Upper lobe of left lung (tissue), 6 donors: ENCODE measurements around the gene EXOC4. TPM values are rescaled to one million over a fixed set of nuclear protein-coding genes. Genes with fewer than 3 reads are reported as not detected.

Experiments used
- ATAC-seq, 2 donors: fragments of 200-7000 bp; cut with Tn5 transposase; one replicate each; pipeline ENCODE4 v1.9.1; 2022; ENCODE audit warnings: mild to moderate bottlenecking in 2 of 2, moderate library complexity in 2 of 2; ENCODE audit not compliant: low FRiP score in 2 of 2
- DNase-seq, 2 donors: peaks; one replicate each; pipeline ENCODE4 v3.0.0-alpha.2; 2019 to 2020
- H3K27ac ChIP-seq, 4 donors: fragments of 200-600 bp; sonication (generic); one replicate each; pipeline ENCODE4 v1.5.1; 2016 to 2019
- H3K27me3 ChIP-seq, 4 donors: fragments of 200-600 bp; sonication (generic); one replicate each; pipeline ENCODE4 v1.5.1; 2017 to 2019
- H3K36me3 ChIP-seq, 4 donors: fragments of 200-600 bp; sonication (generic); one replicate each; pipeline ENCODE4 v1.5.1; 2016 to 2019
- H3K4me1 ChIP-seq, 4 donors: fragments of 200-600 bp; sonication (generic); one replicate each; pipeline ENCODE4 v1.5.1; 2018 to 2019
- H3K4me3 ChIP-seq, 4 donors: fragments of 200-600 bp; sonication (generic); one replicate each; pipeline ENCODE4 v1.5.1; 2017 to 2019; ENCODE audit warnings: mild to moderate bottlenecking in 2 of 4, moderate library complexity in 1 of 4
- H3K9me3 ChIP-seq, 4 donors: fragments of 200-600 bp; sonication (generic); one replicate each; pipeline ENCODE4 v1.5.1; 2018 to 2019
- CTCF ChIP-seq, 6 experiments: fragments of 450-650 bp in 4 of 6; fragments of 200-600 bp in 2 of 6; sonication (generic) in 2 of 6; IDR thresholded peaks; one replicate each; pipeline ENCODE4 v1.5.1; 2016 to 2019; ENCODE audit warnings: antibody characterized with exemption in 6 of 6
- EP300 ChIP-seq, 4 donors: sonication (generic); formaldehyde crosslinking; IDR thresholded peaks; one replicate each; pipeline ENCODE4 v1.5.1; 2017; ENCODE audit warnings: antibody characterized with exemption in 4 of 4, control low read depth in 2 of 4
- POLR2A ChIP-seq, 4 donors: fragments of 450-650 bp; IDR thresholded peaks; one replicate each; pipeline ENCODE4 v1.5.1; 2016 to 2017; ENCODE audit warnings: antibody characterized with exemption in 4 of 4, mild to moderate bottlenecking in 2 of 4
- POLR2AphosphoS5 ChIP-seq, 2 donors: sonication (generic); formaldehyde crosslinking; IDR thresholded peaks; one replicate each; pipeline ENCODE4 v1.5.1; 2017; ENCODE audit warnings: antibody characterized with exemption in 2 of 2
- WGBS, 2 donors: methylation state at CpG; one replicate each; pipeline ENCODE4 v1.1.5; 2017 to 2018; 5-methylcytosine and 5-hydroxymethylcytosine counted together
- total RNA-seq, 6 donors: library from RNA; depleted of rRNA in 4 of 6; stranded (reverse); fragments of >200 nt in 4 of 6; gene quantifications; one replicate each; pipeline versions ENCODE4 v1.1.0 to v1.2.1, GENCODE V29; 2016 to 2021
- donor health status: DM: no; HTN: no; CAD: no; lungs with moderate emphysema.
- donor health status: DM: no; HTN: yes; CAD: no; lungs with severe emphysema.

EXOC4 gene
- total RNA-seq, 6 donors from 2014 or later, result 56.3 to 325 (median 99.4) TPM

GRCh38 chr7:133947458-133948254 is 694.8 kb downstream of the EXOC4 start:
- WGBS, 2 donors, result 85 to 87% methylated on average over 6 of the region's 6 CpGs
- Histone ChIP-seq H3K4me3 (no peak overlapping the region), H3K9me3 (no peaks in the 10 kb centered on the region), H3K27me3 (no peaks in the 10 kb centered on the region), H3K27ac (no peak overlapping the region), H3K4me1 (no peaks in the 10 kb centered on the region), H3K36me3 (no peaks in the 10 kb centered on the region)
- ATAC-seq, result no peak
- DNase-seq, result no peak
- TF ChIP-seq EP300 (IDR thresholded peaks at IDR 0.05) (no peak), POLR2A (IDR thresholded peaks at IDR 0.05) (no peak), POLR2AphosphoS5 (IDR thresholded peaks at IDR 0.05) (no peak), CTCF (IDR thresholded peaks at IDR 0.05) (no peak)

DNA sequence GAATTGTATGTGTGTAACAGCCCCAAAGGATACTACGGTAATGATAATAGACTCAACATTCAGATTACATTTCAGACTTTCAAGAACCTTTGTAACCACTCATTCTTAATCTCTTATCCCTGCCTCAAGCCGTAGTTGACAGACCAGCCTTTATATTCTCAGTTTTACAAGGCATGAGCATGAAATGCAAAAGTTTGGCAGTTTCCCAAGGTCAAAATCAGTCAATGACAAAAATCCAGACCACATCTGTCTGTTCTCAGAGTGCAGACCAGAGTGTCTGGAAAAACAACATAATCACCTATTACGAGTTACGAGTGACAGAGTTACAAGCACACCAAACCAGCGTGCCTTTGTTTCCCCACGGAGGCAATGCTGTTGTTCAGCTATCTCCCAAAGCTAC is 695.7 kb downstream of the EXOC4 start:
- no peaks in the 10 kb centered on the region for H3K36me3 ChIP-seq
- no peaks in the 10 kb centered on the region for H3K27me3 ChIP-seq
- TF ChIP-seq CTCF (IDR thresholded peaks at IDR 0.05) (no peak), POLR2A (IDR thresholded peaks at IDR 0.05) (no peak), POLR2AphosphoS5 (IDR thresholded peaks at IDR 0.05) (no peak), EP300 (IDR thresholded peaks at IDR 0.05) (no peak)
- no peak for ATAC-seq
- no peak overlapping the region for H3K27ac ChIP-seq
- H3K9me3 ChIP-seq, result no peaks in the 10 kb centered on the region
- 91 to 93% methylated on average over 6 of the region's 6 CpGs for WGBS, 2 donors
- no peak for DNase-seq
- no peaks in the 10 kb centered on the region for H3K4me1 ChIP-seq
- no peak overlapping the region for H3K4me3 ChIP-seq

DNA sequence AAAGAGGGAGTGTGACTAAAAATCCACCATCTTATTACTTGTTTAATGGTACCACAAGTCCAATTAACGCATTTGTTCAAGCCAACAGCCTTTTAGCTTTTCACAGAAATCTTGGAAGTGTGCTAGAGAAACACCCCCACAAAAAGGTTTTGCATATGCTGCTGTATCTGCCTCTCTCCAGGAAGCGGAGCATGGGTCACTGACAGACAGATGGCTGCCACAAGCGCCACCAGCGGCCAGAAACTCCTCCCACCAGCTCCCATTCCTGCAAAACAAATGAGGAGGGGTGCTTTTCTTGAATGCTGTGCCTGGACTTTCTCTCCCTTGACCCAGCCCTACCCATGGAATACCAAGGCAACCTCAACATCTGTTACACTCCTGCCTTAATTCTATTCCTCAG is 698.0 kb downstream of the EXOC4 start:
- WGBS, 2 donors, result 90 to 96% methylated on average over 4 of the region's 4 CpGs
- Histone ChIP-seq H3K9me3 (no peaks in the 10 kb centered on the region), H3K36me3 (no peaks in the 10 kb centered on the region), H3K27ac (no peak overlapping the region), H3K27me3 (no peaks in the 10 kb centered on the region), H3K4me1 (no peaks in the 10 kb centered on the region), H3K4me3 (no peak overlapping the region)
- TF ChIP-seq EP300 (IDR thresholded peaks at IDR 0.05) (no peak), POLR2AphosphoS5 (IDR thresholded peaks at IDR 0.05) (no peak), CTCF (IDR thresholded peaks at IDR 0.05) (no peak), POLR2A (IDR thresholded peaks at IDR 0.05) (no peak)
- ATAC-seq (no peak), DNase-seq (no peak)

- 94 to 100% methylated on average over 1 to 2 of the region's 2 CpGs for WGBS, 2 donors
- no peaks in the 10 kb centered on the region for H3K27me3 ChIP-seq
- no peaks in the 10 kb centered on the region for H3K36me3 ChIP-seq
- H3K4me1 ChIP-seq, result no peaks in the 10 kb centered on the region
- ATAC-seq (peak in 1 of 2 donors; percentile 22), DNase-seq (no peak)
- no peak for TF ChIP-seq POLR2AphosphoS5 (IDR thresholded peaks at IDR 0.05)
- TF ChIP-seq POLR2A (IDR thresholded peaks at IDR 0.05), result no peak
- TF ChIP-seq CTCF (IDR thresholded peaks at IDR 0.05), result no peak
- no peak for TF ChIP-seq EP300 (IDR thresholded peaks at IDR 0.05)
- H3K4me3 ChIP-seq, result no peak overlapping the region
- H3K27ac ChIP-seq, result no peak overlapping the region
- no peaks in the 10 kb centered on the region for H3K9me3 ChIP-seq
These were observed 702.3 kb downstream of the EXOC4 start for GRCh38 chr7:133955208-133955607.

- no peak overlapping the region for H3K4me3 ChIP-seq
- H3K27ac ChIP-seq, result no peak overlapping the region
- no peaks in the 10 kb centered on the region for H3K4me1 ChIP-seq
- H3K9me3 ChIP-seq, result no peaks in the 10 kb centered on the region
- WGBS, 2 donors, result 66 to 78% methylated on average over 2 of the region's 2 CpGs
- TF ChIP-seq CTCF (IDR thresholded peaks at IDR 0.05) (no peak), POLR2AphosphoS5 (IDR thresholded peaks at IDR 0.05) (no peak), POLR2A (IDR thresholded peaks at IDR 0.05) (no peak), EP300 (IDR thresholded peaks at IDR 0.05) (no peak)
- no peaks in the 10 kb centered on the region for H3K27me3 ChIP-seq
- ATAC-seq (no peak), DNase-seq (no peak)
- H3K36me3 ChIP-seq, result no peaks in the 10 kb centered on the region
These were observed 705.0 kb downstream of the EXOC4 start for GRCh38 chr7:133957845-133958244.
